HG03354 (cell line): ENCODE data around the gene RFT1.

Source experiments
- ATAC-seq: cut with Tn5 transposase; IDR thresholded peaks from one replicate; pipeline ENCODE4 v1.9.1; 2021; ENCODE audit warnings: mild to moderate bottlenecking; ENCODE audit not compliant: unreplicated experiment, poor library complexity, severe bottlenecking

RFT1 gene

GRCh38 chr3:53163444-53164387, 33.5 kb upstream of the RFT1 start:
- ATAC-seq = no peak

- no peak for ATAC-seq
Measured at GRCh38 chr3:53162672-53163443, 32.6 kb upstream of the RFT1 start.

GRCh38 chr3:53161820-53162671, 31.8 kb upstream of the RFT1 start:
- ATAC-seq = no peak

- ATAC-seq = peak; percentile 6
Measured at GRCh38 chr3:53161450-53161819, 31.2 kb upstream of the RFT1 start.

GRCh38 chr3:53160660-53161449, 30.6 kb upstream of the RFT1 start, which contains the start of gene PRKCD:
Gene PRKCD, plus strand, starts transcription at chr3:53161209. Its CDS starts 17,214 bp downstream, at chr3:53178423.
- peak; percentile 70 for ATAC-seq

- ATAC-seq = no peak
Measured at GRCh38 chr3:53160061-53160659, 29.9 kb upstream of the RFT1 start.

GRCh38 chr3:53159156-53160060, 29.2 kb upstream of the RFT1 start:
- ATAC-seq = no peak

GRCh38 chr3:53158765-53159155, 28.5 kb upstream of the RFT1 start:
- ATAC-seq = no peak

GRCh38 chr3:53157974-53158580, 27.8 kb upstream of the RFT1 start:
- no peak for ATAC-seq

- no peak for ATAC-seq
Measured at GRCh38 chr3:53156368-53156834, 26.2 kb upstream of the RFT1 start.

- no peak for ATAC-seq
Measured at GRCh38 chr3:53155760-53156159, 25.5 kb upstream of the RFT1 start.

- no peak for ATAC-seq
Measured at GRCh38 chr3:53154881-53155285, 24.6 kb upstream of the RFT1 start.

- ATAC-seq = no peak
Measured at GRCh38 chr3:53153980-53154379, 23.7 kb upstream of the RFT1 start.

GRCh38 chr3:53153264-53153823, 23.1 kb upstream of the RFT1 start:
- ATAC-seq = no peak

- no peak for ATAC-seq
Measured at GRCh38 chr3:53151870-53152660, 21.8 kb upstream of the RFT1 start.

GRCh38 chr3:53151465-53151864, 21.2 kb upstream of the RFT1 start:
- ATAC-seq = no peak
